Posterior vena cava (tissue), 2 donors: Measurements from ENCODE around the gene OR6B2. TPM values are rescaled to one million over a fixed set of nuclear protein-coding genes. Genes with fewer than 3 reads are reported as not detected.
"Not testable (repeated sequence)": the region's sequence is repeated elsewhere in the genome, so short reads cannot be mapped to it uniquely, and the experiment has no call there.

ENCODE experiments used
- DNase-seq: peaks from one replicate; pipeline ENCODE4 v3.0.0-alpha.2; 2020; ENCODE audit warnings: low spot score
- intact Hi-C, 2 donors: fragments of 100-400 bp; cut with DNase I; formaldehyde crosslinking; loops; one replicate each; pipeline versions ENCODE4 v1.14.1 to v1.14.2; 2022 to 2023
- long read RNA-seq, 2 donors: library from polyadenylated mRNA; unstranded; transcript quantifications; one replicate each; pipeline ENCODE4 v2.0.0, GENCODE V29; 2020 to 2021
- total RNA-seq, 2 donors: library from RNA; stranded (reverse); fragmentation: NEBNext Ultra II Directional; extraction: Animal tissue kit (Norgen Biotek cat#: 25700); gene quantifications; one replicate each; pipeline ENCODE4 v1.2.1, GENCODE V29; 2021
- donor health status: DM: yes; HTN: yes; CAD: no.
- donor health status: DM: yes; HTN: yes; CAD: no.

Gene OR6B2
- not detected for total RNA-seq
- long read RNA-seq, donor 1: 0 reads
- long read RNA-seq, donor 2: 0 reads

- no peak for DNase-seq
- intact Hi-C loops: no loop called here
Observed at GRCh38 chr2:240030379-240031094, at the start of gene OR6B2. Gene OR6B2 (minus strand): TSS chr2:240030429. CDS start chr2:240030429, 0 bp downstream.

GRCh38 chr2:240078631-240079030, 48.4 kb upstream of the OR6B2 start:
- no peak for DNase-seq
- intact Hi-C loops: no loop called here

GRCh38 chr2:240077442-240077841, 47.2 kb upstream of the OR6B2 start:
- DNase-seq: no peak
- intact Hi-C loops: no loop called here

- intact Hi-C loops: no loop called here
- no peak for DNase-seq
Observed at GRCh38 chr2:240074545-240074944, 44.3 kb upstream of the OR6B2 start.

- no peak for DNase-seq
- intact Hi-C loops: no loop called here
Observed at GRCh38 chr2:240070907-240071306, 40.7 kb upstream of the OR6B2 start.

GRCh38 chr2:240069829-240070228, 39.6 kb upstream of the OR6B2 start:
- no peak for DNase-seq
- intact Hi-C loops: no loop called here

- DNase-seq: no peak
- intact Hi-C loops: no loop called here
Observed at GRCh38 chr2:240068193-240068592, 38.0 kb upstream of the OR6B2 start.

- DNase-seq: no peak
- intact Hi-C loops: no loop called here
Observed at GRCh38 chr2:240066489-240066888, 36.3 kb upstream of the OR6B2 start.

- intact Hi-C loops: no loop called here
- no peak for DNase-seq
Observed at GRCh38 chr2:240064898-240065297, 34.7 kb upstream of the OR6B2 start.

- intact Hi-C loops: loop anchor here in 1 of 2 donors (2.0 kb wide), 1 partner anchor 570 kb away; no protein-coding TSS in a partner anchor
- no peak for DNase-seq
Observed at GRCh38 chr2:240060977-240061591, 30.9 kb upstream of the OR6B2 start.

GRCh38 chr2:240056678-240057077, 26.4 kb upstream of the OR6B2 start:
- no peak for DNase-seq
- intact Hi-C loops: loop anchor here (5.0 kb wide), 2 partner anchors 86 to 91 kb away; partner anchors contain the start of gene OTOS (in 1 of the 2)

- no peak for DNase-seq
- intact Hi-C loops: loop anchor here (2.0 to 5.0 kb wide), 3 partner anchors 71 to 92 kb away; partner anchors contain the start of gene OTOS (in 1 of the 2)
Observed at GRCh38 chr2:240055177-240055917, 25.1 kb upstream of the OR6B2 start.

- no peak for DNase-seq
- intact Hi-C loops: loop anchor here in 1 of 2 donors (2.0 kb wide), 1 partner anchor 69 kb away; no protein-coding TSS in a partner anchor
Observed at GRCh38 chr2:240053173-240054155, 23.2 kb upstream of the OR6B2 start, which contains the start of gene OR6B3. Gene OR6B3 (minus strand): TSS chr2:240053521.

GRCh38 chr2:240052524-240052923, 22.3 kb upstream of the OR6B2 start:
- DNase-seq: no peak
- intact Hi-C loops: no loop called here

- intact Hi-C loops: no loop called here
- no peak for DNase-seq
Observed at GRCh38 chr2:240051697-240052096, 21.5 kb upstream of the OR6B2 start.

- DNase-seq: no peak
- intact Hi-C loops: no loop called here
Observed at GRCh38 chr2:240050278-240050677, 20.0 kb upstream of the OR6B2 start.

- intact Hi-C loops: no loop called here
- no peak for DNase-seq
Observed at GRCh38 chr2:240048237-240048636, 18.0 kb upstream of the OR6B2 start.

- DNase-seq: no peak
- intact Hi-C loops: no loop called here
Observed at GRCh38 chr2:240045098-240045497, 14.9 kb upstream of the OR6B2 start.

- DNase-seq, intact Hi-C loops: not testable (repeated sequence)
Observed at GRCh38 chr2:240044096-240044495, 13.9 kb upstream of the OR6B2 start.
